A172 (cell line): Measurements from ENCODE around the gene PSMC3IP. TPM values are rescaled to one million over a fixed set of nuclear protein-coding genes. Genes with fewer than 3 reads are reported as not detected.
"Not testable (repeated sequence)": the region's sequence is repeated elsewhere in the genome, so short reads cannot be mapped to it uniquely, and the experiment has no call there.

Source experiments
- DNase-seq: peaks from one replicate; pipeline ENCODE4 v3.0.0-alpha.2; 2015; ENCODE audit warnings: low spot score
- total RNA-seq: library from RNA; depleted of rRNA; stranded (reverse); fragments of >200 nt; shearing (Covaris generic); gene quantifications from 2 replicates; pipeline ENCODE4 v1.2.3, GENCODE V29; 2014

PSMC3IP gene
- total RNA-seq, 1 experiment from 2014 or later, result 29.9 TPM

DNA sequence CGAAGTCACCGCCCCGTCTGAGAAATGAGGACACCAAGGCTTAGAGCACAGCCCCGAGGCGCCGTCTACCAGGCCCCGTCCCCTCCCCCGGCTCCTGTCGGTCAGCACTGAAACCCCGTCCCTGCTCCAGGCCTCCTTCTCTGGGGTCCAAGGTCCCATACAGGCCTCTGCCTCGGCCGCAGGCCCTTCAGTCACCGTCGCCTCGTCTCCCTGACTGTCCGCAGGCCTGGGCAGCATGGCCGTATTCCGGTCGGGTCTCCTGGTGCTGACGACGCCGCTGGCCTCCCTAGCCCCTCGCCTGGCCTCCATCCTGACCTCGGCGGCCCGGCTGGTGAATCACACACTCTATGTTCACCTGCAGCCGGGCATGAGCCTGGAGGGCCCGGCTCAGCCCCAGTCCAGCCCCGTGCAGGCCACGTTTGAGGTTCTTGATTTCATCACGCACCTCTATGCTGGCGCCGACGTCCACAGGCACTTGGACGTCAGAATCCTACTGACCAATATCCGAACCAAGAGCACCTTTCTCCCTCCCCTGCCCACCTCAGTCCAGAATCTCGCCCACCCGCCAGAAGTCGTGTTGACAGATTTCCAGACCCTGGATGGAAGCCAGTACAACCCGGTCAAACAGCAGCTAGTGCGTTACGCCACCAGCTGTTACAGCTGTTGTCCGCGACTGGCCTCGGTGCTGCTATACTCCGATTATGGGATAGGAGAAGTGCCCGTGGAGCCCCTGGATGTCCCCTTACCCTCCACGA, 15.0 kb downstream of the PSMC3IP start:
- DNase-seq, result no peak

DNA sequence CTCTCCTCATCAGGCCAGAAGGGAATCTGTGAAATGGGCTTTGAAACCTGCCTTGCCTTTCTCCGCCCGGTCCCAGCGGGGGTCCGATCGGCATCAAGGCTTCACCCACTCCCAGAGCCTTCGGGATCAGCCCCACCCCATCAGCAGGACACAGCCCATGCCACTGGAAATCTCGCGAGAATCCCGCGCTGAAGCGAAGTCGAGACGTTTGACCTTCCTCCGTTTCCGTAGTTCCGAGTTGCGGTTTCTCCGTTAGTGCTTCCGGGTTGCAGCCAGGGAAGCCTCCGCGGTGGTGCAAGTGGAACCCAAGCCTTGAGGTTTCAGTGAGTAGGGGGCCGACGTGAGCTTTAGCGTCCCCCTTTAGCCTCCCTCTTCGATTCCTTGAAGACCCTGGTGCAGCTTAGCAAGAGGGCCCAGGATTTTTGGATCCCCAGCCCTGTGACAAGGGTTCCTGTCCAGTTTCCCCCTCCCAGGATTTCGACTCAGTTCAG, 15.6 kb downstream of the PSMC3IP start, which contains the start of gene COASY:
Gene COASY (plus strand): TSS at position 252 of the 491 bp plus-strand sequence. CDS start 475 bp downstream, outside the sequence.
- DNase-seq, result peak; percentile 98

DNA sequence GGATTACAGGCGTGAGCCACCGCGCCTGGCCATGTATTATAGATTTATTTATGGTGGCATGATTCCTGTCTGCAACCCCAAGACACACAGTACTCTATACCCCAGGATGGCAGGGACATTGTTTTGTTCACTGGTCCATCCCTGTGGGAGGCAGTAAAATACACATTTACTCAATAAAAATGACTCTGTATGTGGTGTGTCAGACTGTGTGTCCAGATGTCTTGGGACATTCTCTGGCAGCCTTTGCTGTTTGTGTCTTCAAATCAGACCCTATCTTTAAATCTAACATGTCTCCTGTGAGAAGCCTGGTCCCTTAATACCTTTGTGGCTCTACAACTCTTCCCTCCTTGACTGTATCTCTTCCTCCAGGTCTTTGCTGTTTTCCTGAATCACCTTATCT, 17.3 kb downstream of the PSMC3IP start:
- no peak for DNase-seq

DNA sequence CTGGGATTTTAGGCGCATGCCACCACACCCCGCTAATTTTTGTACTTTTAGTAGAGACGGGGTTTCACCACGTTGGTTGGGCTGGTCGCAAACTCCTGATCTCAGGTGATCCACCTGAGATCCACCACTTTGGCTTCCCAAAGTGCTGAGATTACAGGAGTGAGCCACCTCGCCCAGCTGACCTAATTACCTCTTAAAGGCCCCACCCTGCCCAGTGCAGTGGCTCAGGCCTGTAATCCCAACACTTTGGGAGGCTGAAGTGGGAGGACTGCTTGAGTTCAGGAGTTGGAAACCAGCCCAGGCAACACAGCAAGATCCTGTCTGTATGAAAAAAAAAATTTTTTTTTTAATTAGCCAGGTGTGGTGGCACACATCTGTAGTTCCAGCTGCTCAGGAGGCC, 18.5 kb downstream of the PSMC3IP start:
- no peak for DNase-seq

DNA sequence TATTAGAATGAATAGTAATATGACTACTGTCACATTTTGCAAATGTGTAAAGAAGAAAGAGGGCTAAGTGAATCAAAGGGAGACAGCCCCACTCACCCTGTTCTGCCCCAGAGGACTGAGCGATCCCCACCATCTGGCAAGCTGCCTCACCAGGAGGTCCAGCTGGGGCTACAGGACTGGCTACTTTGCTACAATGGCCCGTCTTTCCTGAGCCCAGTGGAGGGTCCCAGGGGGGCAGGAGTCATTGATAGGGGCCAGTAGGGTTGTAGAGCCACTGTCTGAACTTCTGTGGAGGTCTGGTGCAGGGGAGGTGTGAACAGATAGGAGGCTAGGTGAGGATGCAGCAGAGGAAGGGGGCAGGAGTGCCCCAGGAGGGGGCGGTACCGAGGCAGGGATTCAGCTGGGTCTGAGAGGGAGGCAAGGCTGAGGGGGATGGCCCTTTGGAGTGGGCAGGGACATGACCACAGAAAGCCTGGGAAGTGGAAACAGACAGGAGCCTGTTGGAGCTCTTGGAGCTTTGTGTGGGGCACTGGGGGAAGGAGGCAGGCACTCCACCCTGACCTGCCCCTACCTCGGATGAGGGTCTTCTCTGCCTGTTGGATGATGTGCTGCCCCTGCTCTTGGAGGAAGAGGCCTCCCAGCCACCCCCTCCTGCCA, 21.4 kb downstream of the PSMC3IP start:
- not testable (repeated sequence) for DNase-seq

DNA sequence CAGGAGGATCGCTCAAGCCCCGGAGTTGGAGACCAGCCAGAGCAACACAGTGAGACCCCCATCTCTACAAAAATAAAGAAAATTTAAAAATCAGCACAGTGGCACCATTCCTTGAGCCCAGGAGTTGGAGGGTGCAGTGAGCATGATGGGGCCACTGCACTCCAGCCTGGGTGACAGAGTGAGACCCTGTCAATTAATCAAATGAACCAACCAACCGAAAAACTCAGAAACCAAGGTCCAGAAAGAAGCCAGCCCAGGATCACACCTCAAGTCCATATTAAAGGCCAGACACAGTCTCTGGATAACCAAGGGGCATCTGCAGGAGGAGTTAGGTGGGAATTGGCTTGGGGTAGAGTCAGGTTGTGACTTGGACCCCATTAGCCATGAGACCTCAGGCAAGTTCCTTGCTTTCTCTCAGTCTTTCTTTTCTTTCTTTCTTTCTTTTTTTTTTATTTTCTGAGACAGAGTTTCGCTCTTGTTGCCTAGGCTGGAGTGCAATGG, 22.4 kb downstream of the PSMC3IP start:
- no peak for DNase-seq

DNA sequence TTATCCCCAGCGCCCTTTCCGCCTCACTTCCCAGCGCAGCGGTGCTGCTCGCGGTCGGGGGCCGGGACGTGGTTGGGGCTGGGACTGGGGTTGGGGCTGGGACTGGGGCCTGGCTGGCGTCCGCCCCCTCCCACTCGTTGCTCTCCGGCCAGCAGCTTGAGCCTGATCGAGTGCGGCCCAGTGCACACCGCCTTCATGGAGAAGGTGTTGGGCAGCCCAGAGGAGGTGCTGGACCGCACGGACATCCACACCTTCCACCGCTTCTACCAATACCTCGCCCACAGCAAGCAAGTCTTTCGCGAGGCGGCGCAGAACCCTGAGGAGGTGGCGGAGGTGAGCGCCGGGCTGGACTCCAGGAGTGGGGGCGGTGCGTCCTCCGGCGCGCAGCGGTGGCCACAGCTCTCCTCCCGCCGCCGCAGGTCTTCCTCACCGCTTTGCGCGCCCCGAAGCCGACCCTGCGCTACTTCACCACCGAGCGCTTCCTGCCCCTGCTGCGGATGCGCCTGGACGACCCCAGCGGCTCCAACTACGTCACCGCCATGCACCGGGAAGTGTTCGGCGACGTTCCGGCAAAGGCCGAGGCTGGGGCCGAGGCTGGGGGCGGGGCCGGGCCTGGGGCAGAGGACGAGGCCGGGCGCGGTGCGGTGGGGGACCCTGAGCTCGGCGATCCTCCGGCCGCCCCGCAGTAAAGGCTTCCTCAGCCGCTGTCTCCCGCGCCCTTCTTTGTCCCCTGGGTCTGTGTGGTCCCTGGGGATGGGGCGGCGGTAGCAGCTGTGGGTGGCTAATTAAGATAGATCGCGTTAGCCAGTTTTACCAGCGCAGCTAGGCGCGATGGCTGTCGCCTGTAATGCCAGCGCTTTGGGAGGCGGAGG, 23.0 kb downstream of the PSMC3IP start:
- peak; percentile 68 for DNase-seq

DNA sequence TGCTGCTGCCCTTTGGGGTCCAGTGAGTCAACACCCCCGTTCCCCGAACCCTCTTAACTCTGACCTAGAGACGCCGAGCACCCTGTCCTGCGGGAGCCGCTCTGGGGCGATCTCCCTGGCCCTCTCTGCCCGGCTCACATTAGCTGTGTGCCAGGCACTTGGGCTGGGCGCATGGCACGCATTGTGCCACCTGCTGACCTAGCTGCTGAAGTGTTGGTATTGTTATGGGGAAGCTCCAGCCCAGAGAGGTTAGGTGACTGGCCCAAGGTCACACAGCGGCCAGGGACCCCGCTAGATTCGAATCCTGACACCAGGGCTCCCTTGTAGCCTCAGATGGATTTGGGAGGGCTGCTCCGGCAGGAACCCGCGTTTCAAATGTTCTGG, 23.7 kb downstream of the PSMC3IP start:
- DNase-seq, result no peak

DNA sequence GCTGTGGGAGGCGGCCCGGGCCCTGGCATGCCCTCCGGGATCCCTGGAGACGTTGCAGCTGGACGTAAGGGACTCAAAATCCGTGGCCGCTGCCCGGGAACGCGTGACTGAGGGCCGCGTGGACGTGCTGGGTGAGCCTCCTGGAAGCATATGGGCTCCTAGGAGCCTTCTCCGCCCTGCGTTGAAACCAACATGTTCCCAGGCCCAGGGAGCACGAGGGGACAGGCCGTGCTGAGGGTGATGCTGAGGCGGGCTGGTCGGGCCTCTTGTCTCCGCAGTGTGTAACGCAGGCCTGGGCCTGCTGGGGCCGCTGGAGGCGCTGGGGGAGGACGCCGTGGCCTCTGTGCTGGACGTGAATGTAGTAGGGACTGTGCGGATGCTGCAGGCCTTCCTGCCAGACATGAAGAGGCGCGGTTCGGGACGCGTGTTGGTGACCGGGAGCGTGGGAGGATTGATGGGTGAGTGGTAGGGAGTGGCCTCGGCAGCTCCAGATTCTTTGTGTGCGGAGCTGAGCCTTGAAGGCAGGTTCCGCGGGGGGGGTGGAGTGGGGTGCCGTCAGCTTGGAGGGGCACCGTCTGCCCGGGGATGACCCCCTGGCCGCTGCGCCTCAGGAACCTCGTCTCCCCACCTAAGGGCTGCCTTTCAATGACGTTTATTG, 24.2 kb downstream of the PSMC3IP start:
- no peak for DNase-seq

DNA sequence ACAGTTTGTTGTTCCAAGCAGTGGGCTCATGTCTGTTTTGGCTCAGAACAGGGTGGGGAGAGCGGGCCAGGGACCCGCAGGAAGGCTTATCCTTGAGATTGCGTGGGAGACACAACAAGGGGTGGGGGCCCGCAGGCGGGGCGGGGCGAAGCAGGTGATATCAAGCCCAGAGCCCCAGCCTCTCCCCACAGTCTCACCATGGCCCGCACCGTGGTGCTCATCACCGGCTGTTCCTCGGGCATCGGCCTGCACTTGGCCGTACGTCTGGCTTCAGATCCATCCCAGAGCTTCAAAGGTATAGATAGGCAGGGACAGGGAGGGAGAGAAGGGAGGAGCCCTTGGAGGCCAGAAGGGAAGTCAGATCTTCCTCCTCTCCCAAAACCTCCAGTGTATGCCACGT, 24.8 kb downstream of the PSMC3IP start, which contains the start of gene HSD17B1:
Gene HSD17B1 (plus strand): TSS at position 188 of the 400 bp plus-strand sequence. CDS start 11 bp downstream, at position 199.
- DNase-seq, result not testable (repeated sequence)

DNA sequence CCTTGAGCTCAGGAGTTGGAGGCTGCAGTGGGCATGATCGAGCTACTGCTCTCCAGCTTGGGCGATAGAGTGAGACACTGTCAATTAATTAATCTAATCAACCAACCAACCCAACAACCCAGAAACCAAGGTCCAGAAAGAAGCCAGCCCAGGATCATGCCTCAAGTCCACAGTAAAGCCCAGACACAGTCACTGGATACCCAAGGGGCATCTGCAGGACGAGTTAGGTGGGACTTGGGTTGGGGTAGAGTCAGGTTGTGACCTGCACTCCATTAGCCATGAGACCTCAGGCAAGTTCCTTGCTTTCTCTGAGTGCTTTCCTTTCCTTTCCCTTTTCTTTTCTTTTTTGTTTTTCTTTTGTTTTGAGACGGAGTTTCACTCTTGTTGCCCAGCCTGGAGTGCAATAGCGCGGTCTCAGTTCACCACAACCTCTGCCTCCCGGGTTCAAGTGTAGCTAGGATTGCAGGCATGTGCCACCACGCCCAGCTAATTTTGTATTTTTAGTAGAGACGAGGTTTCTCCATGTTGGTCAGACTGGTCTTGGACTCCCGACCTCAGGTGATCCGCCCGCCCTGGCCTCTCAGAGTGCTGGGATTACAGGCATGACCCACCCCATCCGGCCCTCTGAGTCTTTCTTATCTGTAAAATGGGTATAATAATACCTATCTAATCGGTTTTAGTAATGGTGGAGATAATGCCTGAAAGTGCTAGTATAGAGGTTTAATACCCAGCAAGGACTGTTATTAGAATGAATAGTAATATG, 28.4 kb downstream of the PSMC3IP start:
- no peak for DNase-seq

DNA sequence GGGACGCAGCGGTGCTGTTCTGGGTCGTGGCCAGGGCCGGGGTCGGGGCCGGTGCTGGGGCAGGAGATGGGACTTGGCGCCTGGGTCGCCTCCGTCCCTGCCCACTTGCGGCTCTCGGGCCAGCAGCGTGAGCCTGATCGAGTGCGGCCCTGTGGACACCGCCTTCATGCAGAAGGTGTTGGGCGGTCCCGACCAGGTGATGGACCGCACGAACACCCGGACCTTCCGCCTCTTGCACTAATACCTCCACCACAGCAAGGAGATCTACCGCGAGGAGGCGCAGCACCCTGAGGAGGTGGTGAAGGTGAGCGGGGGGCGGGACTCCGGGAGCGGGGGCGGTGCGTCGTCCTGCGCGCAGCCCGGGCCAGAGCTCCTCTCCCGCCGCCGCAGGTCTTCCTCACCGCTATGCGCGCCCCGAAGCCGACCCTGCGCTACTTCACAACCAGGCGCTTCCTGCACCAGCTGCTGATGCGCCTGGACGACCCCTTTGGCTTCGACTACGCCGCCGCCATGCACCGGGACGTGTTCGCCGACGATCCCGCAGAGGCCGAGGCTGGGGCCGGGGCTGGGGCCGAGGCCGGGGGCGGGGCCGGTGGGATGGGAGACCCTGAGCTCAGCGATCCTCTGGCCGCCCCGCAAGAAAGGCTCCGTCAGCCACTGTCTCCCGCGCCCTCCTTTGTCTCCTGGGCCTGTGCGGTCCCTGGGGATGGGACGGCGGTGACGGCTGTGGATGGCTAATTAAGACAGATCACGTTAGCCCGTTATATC, 29.3 kb downstream of the PSMC3IP start:
- DNase-seq, result no peak

DNA sequence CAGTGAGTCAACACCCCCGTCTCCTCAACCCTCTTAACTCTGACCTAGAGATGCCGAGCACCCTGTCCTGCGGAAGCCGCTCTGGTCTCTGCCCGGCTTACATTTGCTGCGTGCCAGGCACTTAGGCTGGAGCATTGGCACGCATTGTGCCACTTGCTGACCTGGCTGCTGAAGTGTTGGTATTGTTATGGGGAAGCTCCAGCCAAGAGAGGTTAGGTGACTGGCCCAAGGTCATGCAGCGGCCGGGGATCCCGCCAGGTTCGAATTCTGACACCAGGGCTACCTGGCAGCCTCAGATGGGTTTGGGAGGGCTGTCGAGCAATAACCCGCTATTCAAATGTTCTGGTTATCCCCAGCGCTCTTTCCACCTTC, 29.8 kb downstream of the PSMC3IP start:
- DNase-seq, result no peak

DNA sequence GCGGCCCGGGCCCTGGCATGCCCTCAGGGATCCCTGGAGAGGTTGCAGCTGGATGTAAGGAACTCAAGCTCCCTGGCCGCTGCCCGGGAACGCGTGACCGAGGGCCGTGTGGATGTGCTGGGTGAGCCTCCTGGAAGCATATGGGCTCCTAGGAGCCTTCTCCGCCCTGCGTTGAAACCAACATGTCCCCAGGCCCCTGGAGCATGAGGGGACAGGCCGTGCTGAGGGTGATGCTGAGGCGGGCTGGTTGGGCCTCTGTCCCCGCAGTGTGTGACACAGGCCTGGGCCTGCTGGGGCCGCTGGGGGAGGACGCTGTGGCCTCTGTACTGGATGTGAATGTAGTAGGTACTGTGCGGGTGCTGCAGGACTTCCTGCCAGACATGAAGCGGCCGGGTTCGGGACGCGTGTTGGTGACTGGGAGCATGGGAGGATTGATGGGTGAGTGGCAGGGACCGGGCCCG, 30.5 kb downstream of the PSMC3IP start:
- no peak for DNase-seq

DNA sequence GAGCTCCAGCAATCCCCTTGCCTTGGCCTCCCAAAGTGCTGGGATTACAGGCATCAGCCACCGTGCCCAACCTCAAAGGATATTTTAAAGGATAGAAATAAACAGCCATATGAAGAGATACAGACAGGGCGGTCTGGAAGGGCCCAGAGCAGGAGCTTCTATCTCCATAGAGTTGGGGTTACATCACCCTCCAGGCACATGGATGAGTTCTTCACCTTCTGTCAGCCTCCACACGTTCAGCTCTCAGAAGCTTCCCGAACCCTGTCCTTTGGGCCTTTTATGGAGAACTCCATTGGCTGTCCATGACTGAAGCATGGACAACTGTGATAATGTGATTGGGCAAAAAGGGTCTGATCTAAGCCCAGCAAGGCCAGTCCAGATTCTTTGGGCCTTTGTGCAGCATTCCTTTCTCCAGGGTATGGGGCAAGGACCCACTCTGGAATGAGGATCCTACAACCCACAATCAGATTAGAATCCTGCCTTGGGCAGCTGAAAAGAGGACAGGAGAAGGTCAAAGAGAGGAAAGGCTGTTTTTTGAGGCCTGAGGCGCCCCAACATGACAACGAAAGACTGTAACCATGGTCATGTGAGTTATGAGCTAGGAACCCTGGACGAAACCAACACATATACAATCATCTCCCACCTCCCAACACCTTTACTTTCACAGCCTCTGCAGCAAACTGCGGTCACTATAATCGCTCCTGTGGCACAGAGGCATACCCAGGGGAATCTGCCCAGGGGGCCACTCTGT, 31.6 kb downstream of the PSMC3IP start:
- DNase-seq, result not testable (repeated sequence)

DNA sequence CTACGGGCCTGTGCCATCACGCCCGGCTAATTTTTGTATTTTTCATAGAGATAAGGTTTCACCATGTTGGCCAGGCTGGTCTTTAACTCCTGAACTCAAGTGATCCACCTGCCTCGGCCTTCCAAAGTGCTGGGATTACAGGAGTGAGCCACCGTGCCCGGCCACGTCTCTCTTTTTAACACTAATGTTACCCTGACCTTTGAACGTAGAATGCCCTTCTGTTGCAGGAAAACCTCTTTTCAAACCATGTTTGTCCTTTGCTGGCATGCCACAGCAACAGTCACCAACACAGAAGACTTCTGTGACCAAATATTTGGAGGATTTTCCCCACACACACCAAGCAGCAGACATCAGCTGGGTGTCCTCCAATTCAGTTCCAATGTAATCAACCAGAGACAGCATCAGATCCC, 32.6 kb downstream of the PSMC3IP start:
- no peak for DNase-seq

DNA sequence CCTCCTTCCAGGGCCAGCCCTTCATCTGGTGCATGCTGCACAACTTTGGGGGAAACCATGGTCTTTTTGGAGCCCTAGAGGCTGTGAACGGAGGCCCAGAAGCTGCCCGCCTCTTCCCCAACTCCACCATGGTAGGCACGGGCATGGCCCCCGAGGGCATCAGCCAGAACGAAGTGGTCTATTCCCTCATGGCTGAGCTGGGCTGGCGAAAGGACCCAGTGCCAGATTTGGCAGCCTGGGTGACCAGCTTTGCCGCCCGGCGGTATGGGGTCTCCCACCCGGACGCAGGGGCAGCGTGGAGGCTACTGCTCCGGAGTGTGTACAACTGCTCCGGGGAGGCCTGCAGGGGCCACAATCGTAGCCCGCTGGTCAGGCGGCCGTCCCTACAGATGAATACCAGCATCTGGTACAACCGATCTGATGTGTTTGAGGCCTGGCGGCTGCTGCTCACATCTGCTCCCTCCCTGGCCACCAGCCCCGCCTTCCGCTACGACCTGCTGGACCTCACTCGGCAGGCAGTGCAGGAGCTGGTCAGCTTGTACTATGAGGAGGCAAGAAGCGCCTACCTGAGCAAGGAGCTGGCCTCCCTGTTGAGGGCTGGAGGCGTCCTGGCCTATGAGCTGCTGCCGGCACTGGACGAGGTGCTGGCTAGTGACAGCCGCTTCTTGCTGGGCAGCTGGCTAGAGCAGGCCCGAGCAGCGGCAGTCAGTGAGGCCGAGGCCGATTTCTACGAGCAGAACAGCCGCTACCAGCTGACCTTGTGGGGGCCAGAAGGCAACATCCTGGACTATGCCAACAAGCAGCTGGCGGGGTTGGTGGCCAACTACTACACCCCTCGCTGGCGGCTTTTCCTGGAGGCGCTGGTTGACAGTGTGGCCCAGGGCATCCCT, 34.1 kb downstream of the PSMC3IP start:
- DNase-seq, result no peak
